Measurements from ENCODE around the gene LPAR2. TPM values are rescaled to one million over a fixed set of nuclear protein-coding genes. Genes with fewer than 3 reads are reported as not detected.

Gene LPAR2
- total and polyA plus RNA-seq, 4 donors = 5.1 to 42.4 (median 19.5) TPM

GRCh38 chr19:19657397-19657783, 29.4 kb upstream of the LPAR2 start:
- no peaks in the 10 kb centered on the region for H3K27me3 ChIP-seq (ENCODE audit: control insufficient read depth in 3 of 3, insufficient read depth in 3 of 3, low read length in 2 of 3)
- no peak overlapping the region for H3K9ac ChIP-seq (ENCODE audit: insufficient read depth in 1 of 2, low read length in 2 of 2)
- peaks cover 26 to 75% (median 46%) of the 10 kb centered on the region in 4 donors for H3K36me3 ChIP-seq (ENCODE audit: control insufficient read depth in 4 of 4, insufficient read depth in 4 of 4, low read length in 4 of 4)
- 86 to 87% methylated on average over 10 of the region's 10 CpGs for WGBS, 2 donors
- DNase-seq (no peak), ATAC-seq (ENCODE audit: insufficient read depth, low FRiP score) (no peak)
- no peak for TF ChIP-seq CTCF (IDR thresholded peaks at IDR 0.05; ENCODE audit: control extremely low read depth, extremely low read depth)
- no peaks in the 10 kb centered on the region for H3K9me3 ChIP-seq (ENCODE audit: control insufficient read depth in 4 of 4, insufficient read depth in 3 of 4, low read length in 3 of 4)
- no peak overlapping the region for H3K27ac ChIP-seq (ENCODE audit: low read depth in 1 of 2, low read length in 1 of 2)
- H3K4me1 ChIP-seq (ENCODE audit: control insufficient read depth in 5 of 5, insufficient read depth in 5 of 5, low read length in 5 of 5) = peaks cover 0 to 9% (median 7%) of the 10 kb centered on the region in 5 donors
- no peak overlapping the region for H3K4me3 ChIP-seq

- H3K36me3 ChIP-seq (ENCODE audit: control insufficient read depth in 4 of 4, insufficient read depth in 4 of 4, low read length in 4 of 4) = peaks cover 26 to 81% (median 48%) of the 10 kb centered on the region in 4 donors
These were observed 28.7 kb upstream of the LPAR2 start for GRCh38 chr19:19656451-19657396.

DNA sequence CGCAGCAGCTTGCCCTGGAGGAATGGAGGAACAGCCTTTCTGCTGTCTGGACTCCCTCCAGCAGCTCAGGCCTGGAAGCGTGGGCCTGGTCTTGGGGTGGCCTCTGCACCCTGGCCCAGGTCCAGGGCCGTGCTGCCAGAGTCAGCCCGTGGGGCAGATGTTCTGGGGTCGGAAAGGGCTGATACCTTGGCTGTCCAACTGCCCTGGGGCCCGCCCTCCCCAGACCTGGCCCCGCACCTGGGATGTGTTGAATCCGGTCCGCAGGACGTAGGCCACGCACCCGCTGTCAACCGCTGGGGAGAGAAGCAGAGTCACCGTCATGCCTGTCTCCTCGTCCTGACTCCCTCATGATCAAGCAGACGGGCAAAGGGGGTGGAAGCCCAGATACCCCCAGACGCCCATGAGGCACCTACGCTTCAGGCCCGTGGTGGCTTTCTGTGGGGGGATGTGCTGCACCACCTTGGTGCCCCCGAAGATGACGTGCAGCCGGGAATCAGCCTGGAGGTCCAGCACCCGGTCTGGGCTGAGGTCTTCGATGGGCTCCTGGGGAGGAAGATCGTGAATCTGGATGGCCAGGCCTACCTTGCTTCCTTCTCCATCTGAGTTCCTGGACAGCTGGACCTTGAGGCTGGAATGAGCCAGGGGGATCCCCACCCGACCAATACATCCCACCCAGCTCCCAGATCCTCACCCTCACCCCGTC, 27.8 kb upstream of the LPAR2 start:
- WGBS, 2 donors = 94 to 96% methylated on average over 27 of the region's 27 CpGs
- H3K36me3 ChIP-seq (ENCODE audit: control insufficient read depth in 4 of 4, insufficient read depth in 4 of 4, low read length in 4 of 4) = peaks cover 26 to 86% (median 52%) of the 10 kb centered on the region in 4 donors
- H3K4me3 ChIP-seq = no peak overlapping the region
- no peaks in the 10 kb centered on the region for H3K27me3 ChIP-seq (ENCODE audit: control insufficient read depth in 3 of 3, insufficient read depth in 3 of 3, low read length in 2 of 3)
- DNase-seq = no peak
- no peaks in the 10 kb centered on the region for H3K9me3 ChIP-seq (ENCODE audit: control insufficient read depth in 4 of 4, insufficient read depth in 3 of 4, low read length in 3 of 4)
- H3K27ac ChIP-seq (ENCODE audit: low read depth in 1 of 2, low read length in 1 of 2) = no peak overlapping the region
- H3K9ac ChIP-seq (ENCODE audit: insufficient read depth in 1 of 2, low read length in 2 of 2) = no peak overlapping the region
- H3K4me1 ChIP-seq (ENCODE audit: control insufficient read depth in 5 of 5, insufficient read depth in 5 of 5, low read length in 5 of 5) = no peaks in the 10 kb centered on the region
- ATAC-seq (ENCODE audit: insufficient read depth, low FRiP score) = no peak
- no peak for TF ChIP-seq CTCF (IDR thresholded peaks at IDR 0.05; ENCODE audit: control extremely low read depth, extremely low read depth)

More at GRCh38 chr19:19656451-19657396, 28.7 kb upstream of the LPAR2 start:
- peaks cover 0 to 5% (median 0%) of the 10 kb centered on the region in 5 donors for H3K4me1 ChIP-seq (ENCODE audit: control insufficient read depth in 5 of 5, insufficient read depth in 5 of 5, low read length in 5 of 5)
- H3K9me3 ChIP-seq (ENCODE audit: control insufficient read depth in 4 of 4, insufficient read depth in 3 of 4, low read length in 3 of 4) = no peaks in the 10 kb centered on the region
- no peak for ATAC-seq (ENCODE audit: insufficient read depth, low FRiP score)
- no peak overlapping the region for H3K27ac ChIP-seq (ENCODE audit: low read depth in 1 of 2, low read length in 1 of 2)
- H3K9ac ChIP-seq (ENCODE audit: insufficient read depth in 1 of 2, low read length in 2 of 2) = no peak overlapping the region
- DNase-seq = no peak
- WGBS, 2 donors = 96 to 97% methylated on average over 33 of the region's 33 CpGs
- TF ChIP-seq CTCF (IDR thresholded peaks at IDR 0.05; ENCODE audit: control extremely low read depth, extremely low read depth) = no peak
- H3K27me3 ChIP-seq (ENCODE audit: control insufficient read depth in 3 of 3, insufficient read depth in 3 of 3, low read length in 2 of 3) = no peaks in the 10 kb centered on the region
- H3K4me3 ChIP-seq = no peak overlapping the region

All from lung (tissue), 12 donors.